ENCODE measurements around the gene WIZ.

- TF ChIP-seq MAX (IDR thresholded peaks at IDR 0.05; ENCODE audit: low read depth, low read length) (no peak), LARP7 (IDR thresholded peaks at IDR 0.05) (no peak), CTCF (IDR thresholded peaks at IDR 0.05 in 2 of 3, conservative IDR thresholded peaks at IDR 0.05 in 1 of 3; ENCODE audit: control insufficient read depth in 2 of 3, extremely low read depth in 1 of 3, insufficient read depth in 1 of 3, low read depth in 3 of 3, low read length in 3 of 3) (no peak), POLR2AphosphoS2 (IDR thresholded peaks at IDR 0.05; ENCODE audit: low read depth, low read length) (no peak), EZH2 (IDR thresholded peaks at IDR 0.05; ENCODE audit: borderline replicate concordance, control insufficient read depth, low read depth, low read length) (no peak), MTA3 (IDR thresholded peaks at IDR 0.05; ENCODE audit: borderline replicate concordance, low read length) (no peak), POLR2A (IDR thresholded peaks at IDR 0.05; ENCODE audit: low read depth, low read length) (0 out of 2 replicates have a peak, but pooled peaks have one; percentile 13), CBX5 (IDR thresholded peaks at IDR 0.05; ENCODE audit: low read depth) (no peak), CEBPB (IDR thresholded peaks at IDR 0.05; ENCODE audit: borderline replicate concordance in 1 of 2, low read depth in 2 of 2, low read length in 2 of 2) (no peak), CUX1 (IDR thresholded peaks at IDR 0.05; ENCODE audit: insufficient replicate concordance, low read depth, low read length) (no peak), CREM (IDR thresholded peaks at IDR 0.05; ENCODE audit: low read depth) (no peak), SMARCA5 (IDR thresholded peaks at IDR 0.05) (no peak)
These were observed 21.7 kb downstream of the WIZ start for GRCh38 chr19:15427991-15428471.
